ENCODE data around the gene MGAT4B. TPM values are rescaled to one million over a fixed set of nuclear protein-coding genes. Genes with fewer than 3 reads are reported as not detected.

Gene MGAT4B
- polyA plus RNA-seq, 1 donor (not counting 4 experiments of a cell fraction or from before 2014, with no cell fraction given), result 69.8 TPM

DNA sequence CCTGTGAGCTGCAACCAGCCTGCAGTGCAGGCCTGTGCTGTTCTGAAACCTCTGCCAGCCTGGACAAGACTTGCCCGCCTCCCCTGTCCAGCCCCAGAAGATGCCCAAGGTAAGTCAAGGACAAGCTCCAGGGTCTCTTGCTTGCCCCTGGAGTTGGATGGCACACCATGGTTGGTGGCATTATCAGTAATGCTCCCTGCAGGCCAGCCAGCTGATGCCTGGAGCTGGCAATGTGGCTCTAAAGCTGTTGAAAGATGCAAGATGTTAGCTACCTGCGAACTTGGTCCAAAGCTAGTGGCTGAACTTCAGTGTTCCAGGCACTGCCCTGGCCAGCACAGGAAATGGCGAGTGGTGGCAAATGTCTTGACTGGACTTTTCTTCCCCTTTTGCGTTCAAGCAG, 26.8 kb downstream of the MGAT4B start:
- Histone ChIP-seq H3K79me2 (ENCODE audit: control insufficient read depth, insufficient read depth, low read length) (no peaks in the 10 kb centered on the region), H3K4me3 (ENCODE audit: control insufficient read depth in 2 of 3, extremely low read depth in 1 of 3, insufficient read depth in 2 of 3, low read depth in 1 of 3, low read length in 3 of 3) (no peak overlapping the region), H3K9ac (ENCODE audit: control insufficient read depth, extremely low read depth, insufficient read depth, low read length) (no peak overlapping the region), H3K36me3 (ENCODE audit: control insufficient read depth in 2 of 2, extremely low read depth in 1 of 2, insufficient read depth in 2 of 2, low read length in 2 of 2) (peaks cover 12 to 21% of the 10 kb centered on the region in 2 experiments), H3K4me1 (ENCODE audit: control insufficient read depth, extremely low read depth, insufficient read depth, low read length) (no peaks in the 10 kb centered on the region), H3K27me3 (ENCODE audit: control insufficient read depth, extremely low read depth, insufficient read depth, low read length) (no peaks in the 10 kb centered on the region), H3K9me1 (ENCODE audit: control insufficient read depth, extremely low read depth, insufficient read depth, low read length) (no peaks in the 10 kb centered on the region), H3K27ac (ENCODE audit: control insufficient read depth, insufficient read depth, low read length) (no peak overlapping the region), H3K4me2 (ENCODE audit: control insufficient read depth, extremely low read depth, insufficient read depth, low read depth, low read length) (no peak overlapping the region), H2AFZ (ENCODE audit: control insufficient read depth, low read length) (no peak overlapping the region), H4K20me1 (ENCODE audit: control insufficient read depth, extremely low read depth, insufficient read depth, low read length) (peaks cover 2% of the 10 kb centered on the region), H3K9me3 (ENCODE audit: control insufficient read depth, low read depth, low read length) (no peaks in the 10 kb centered on the region)
- no peak for DNase-seq (ENCODE audit: low read depth, low spot score)
- FAIRE-seq, result no peak
- dilution Hi-C loops (cut with MboI; ENCODE audit: extremely low pct_ligation_motif_present, low sequenced_read_pairs), result no loop called here
- TF ChIP-seq EZH2 (IDR thresholded peaks at IDR 0.05; ENCODE audit: low read length), result no peak

GRCh38 chr5:179778591-179778990, 28.1 kb downstream of the MGAT4B start:
- H3K4me2 ChIP-seq (ENCODE audit: control insufficient read depth, extremely low read depth, insufficient read depth, low read depth, low read length), result no peak overlapping the region
- no peak for FAIRE-seq
- no peaks in the 10 kb centered on the region for H3K9me3 ChIP-seq (ENCODE audit: control insufficient read depth, low read depth, low read length)
- dilution Hi-C loops (cut with MboI; ENCODE audit: extremely low pct_ligation_motif_present, low sequenced_read_pairs), result no loop called here
- TF ChIP-seq, protein P1, sequence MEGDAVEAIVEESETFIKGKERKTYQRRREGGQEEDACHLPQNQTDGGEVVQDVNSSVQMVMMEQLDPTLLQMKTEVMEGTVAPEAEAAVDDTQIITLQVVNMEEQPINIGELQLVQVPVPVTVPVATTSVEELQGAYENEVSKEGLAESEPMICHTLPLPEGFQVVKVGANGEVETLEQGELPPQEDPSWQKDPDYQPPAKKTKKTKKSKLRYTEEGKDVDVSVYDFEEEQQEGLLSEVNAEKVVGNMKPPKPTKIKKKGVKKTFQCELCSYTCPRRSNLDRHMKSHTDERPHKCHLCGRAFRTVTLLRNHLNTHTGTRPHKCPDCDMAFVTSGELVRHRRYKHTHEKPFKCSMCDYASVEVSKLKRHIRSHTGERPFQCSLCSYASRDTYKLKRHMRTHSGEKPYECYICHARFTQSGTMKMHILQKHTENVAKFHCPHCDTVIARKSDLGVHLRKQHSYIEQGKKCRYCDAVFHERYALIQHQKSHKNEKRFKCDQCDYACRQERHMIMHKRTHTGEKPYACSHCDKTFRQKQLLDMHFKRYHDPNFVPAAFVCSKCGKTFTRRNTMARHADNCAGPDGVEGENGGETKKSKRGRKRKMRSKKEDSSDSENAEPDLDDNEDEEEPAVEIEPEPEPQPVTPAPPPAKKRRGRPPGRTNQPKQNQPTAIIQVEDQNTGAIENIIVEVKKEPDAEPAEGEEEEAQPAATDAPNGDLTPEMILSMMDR (optimal IDR thresholded peaks at IDR 0.05 in 1 of 3, IDR thresholded peaks at IDR 0.05 in 1 of 3, conservative IDR thresholded peaks at IDR 0.05 in 1 of 3; ENCODE audit: extremely low read depth in 1 of 3, insufficient read depth in 2 of 3, low read length in 3 of 3), result no peak
- TF ChIP-seq EZH2 (IDR thresholded peaks at IDR 0.05; ENCODE audit: low read length), result no peak
- peaks cover 18 to 32% of the 10 kb centered on the region in 2 experiments for H3K36me3 ChIP-seq (ENCODE audit: control insufficient read depth in 2 of 2, extremely low read depth in 1 of 2, insufficient read depth in 2 of 2, low read length in 2 of 2)
- H3K9me1 ChIP-seq (ENCODE audit: control insufficient read depth, extremely low read depth, insufficient read depth, low read length), result no peaks in the 10 kb centered on the region
- no peak overlapping the region for H3K27ac ChIP-seq (ENCODE audit: control insufficient read depth, insufficient read depth, low read length)
- H4K20me1 ChIP-seq (ENCODE audit: control insufficient read depth, extremely low read depth, insufficient read depth, low read length), result peaks cover 2% of the 10 kb centered on the region
- no peak overlapping the region for H3K4me3 ChIP-seq (ENCODE audit: control insufficient read depth in 2 of 3, extremely low read depth in 1 of 3, insufficient read depth in 2 of 3, low read depth in 1 of 3, low read length in 3 of 3)
- no peak overlapping the region for H3K9ac ChIP-seq (ENCODE audit: control insufficient read depth, extremely low read depth, insufficient read depth, low read length)
- no peaks in the 10 kb centered on the region for H3K27me3 ChIP-seq (ENCODE audit: control insufficient read depth, extremely low read depth, insufficient read depth, low read length)
- no peak overlapping the region for H2AFZ ChIP-seq (ENCODE audit: control insufficient read depth, low read length)
- no peak for DNase-seq (ENCODE audit: low read depth, low spot score)
- no peaks in the 10 kb centered on the region for H3K79me2 ChIP-seq (ENCODE audit: control insufficient read depth, insufficient read depth, low read length)
- no peaks in the 10 kb centered on the region for H3K4me1 ChIP-seq (ENCODE audit: control insufficient read depth, extremely low read depth, insufficient read depth, low read length)

GRCh38 chr5:179777909-179778308, 28.8 kb downstream of the MGAT4B start:
- no peak for DNase-seq (ENCODE audit: low read depth, low spot score)
- H3K36me3 ChIP-seq (ENCODE audit: control insufficient read depth in 2 of 2, extremely low read depth in 1 of 2, insufficient read depth in 2 of 2, low read length in 2 of 2), result peaks cover 20 to 34% of the 10 kb centered on the region in 2 experiments

More at GRCh38 chr5:179777909-179778308, 28.8 kb downstream of the MGAT4B start:
- H3K27ac ChIP-seq (ENCODE audit: control insufficient read depth, insufficient read depth, low read length), result no peak overlapping the region
- H3K27me3 ChIP-seq (ENCODE audit: control insufficient read depth, extremely low read depth, insufficient read depth, low read length), result no peaks in the 10 kb centered on the region
- H4K20me1 ChIP-seq (ENCODE audit: control insufficient read depth, extremely low read depth, insufficient read depth, low read length), result peaks cover 2% of the 10 kb centered on the region
- H3K9me3 ChIP-seq (ENCODE audit: control insufficient read depth, low read depth, low read length), result no peaks in the 10 kb centered on the region
- dilution Hi-C loops (cut with MboI; ENCODE audit: extremely low pct_ligation_motif_present, low sequenced_read_pairs), result no loop called here
- H3K4me3 ChIP-seq (ENCODE audit: control insufficient read depth in 2 of 3, extremely low read depth in 1 of 3, insufficient read depth in 2 of 3, low read depth in 1 of 3, low read length in 3 of 3), result no peak overlapping the region
- no peak overlapping the region for H3K4me2 ChIP-seq (ENCODE audit: control insufficient read depth, extremely low read depth, insufficient read depth, low read depth, low read length)
- no peaks in the 10 kb centered on the region for H3K4me1 ChIP-seq (ENCODE audit: control insufficient read depth, extremely low read depth, insufficient read depth, low read length)
- no peaks in the 10 kb centered on the region for H3K79me2 ChIP-seq (ENCODE audit: control insufficient read depth, insufficient read depth, low read length)
- no peak for TF ChIP-seq EZH2 (IDR thresholded peaks at IDR 0.05; ENCODE audit: low read length)
- TF ChIP-seq, protein P1 (optimal IDR thresholded peaks at IDR 0.05 in 1 of 3, IDR thresholded peaks at IDR 0.05 in 1 of 3, conservative IDR thresholded peaks at IDR 0.05 in 1 of 3; ENCODE audit: extremely low read depth in 1 of 3, insufficient read depth in 2 of 3, low read length in 3 of 3), result no peak
- H3K9me1 ChIP-seq (ENCODE audit: control insufficient read depth, extremely low read depth, insufficient read depth, low read length), result no peaks in the 10 kb centered on the region
- no peak for FAIRE-seq
- H3K9ac ChIP-seq (ENCODE audit: control insufficient read depth, extremely low read depth, insufficient read depth, low read length), result no peak overlapping the region
- no peak overlapping the region for H2AFZ ChIP-seq (ENCODE audit: control insufficient read depth, low read length)

All from keratinocyte (primary cell).